Keratinocyte (primary cell): Measurements from ENCODE around the gene TRPM1. TPM values are rescaled to one million over a fixed set of nuclear protein-coding genes. Genes with fewer than 3 reads are reported as not detected.

Experiments used
- DNase-seq: peaks from one replicate; pipeline ENCODE4 v3.0.0-alpha.2; 2011; ENCODE audit warnings: low read depth, missing footprints, low spot score
- FAIRE-seq: peaks from 2 replicates; lab custom pipeline; 2011; peaks lifted over from hg19 to GRCh38; lab: Jason Lieb, UNC
- H2AFZ ChIP-seq: 2 replicates; pipeline ENCODE4 v1.6.0; 2012; ENCODE audit warnings: low read length, control low read depth, inconsistent platforms; ENCODE audit not compliant: control insufficient read depth
- H3K27ac ChIP-seq: 2 replicates; pipeline ENCODE4 v1.5.1; 2011; ENCODE audit warnings: low read length; ENCODE audit not compliant: control insufficient read depth, insufficient read depth
- H3K27me3 ChIP-seq: 3 replicates; pipeline ENCODE4 v1.6.0; 2011; ENCODE audit warnings: low read length; ENCODE audit not compliant: control insufficient read depth, insufficient read depth; ENCODE audit errors: extremely low read depth
- H3K36me3 ChIP-seq, 2 experiments: 2 replicates in 1 of 2; 3 replicates in 1 of 2; pipeline ENCODE4 v1.5.1; 2011; ENCODE audit warnings: low read length in 2 of 2, mild to moderate bottlenecking in 1 of 2; ENCODE audit not compliant: control insufficient read depth in 2 of 2, insufficient read depth in 2 of 2; ENCODE audit errors: extremely low read depth in 1 of 2
- H3K4me1 ChIP-seq: 3 replicates; pipeline ENCODE4 v1.5.1; 2011; ENCODE audit warnings: low read length; ENCODE audit not compliant: control insufficient read depth, insufficient read depth; ENCODE audit errors: extremely low read depth
- H3K4me2 ChIP-seq: 3 replicates; pipeline ENCODE4 v1.6.0; 2011; ENCODE audit warnings: low read depth, low read length; ENCODE audit not compliant: control insufficient read depth, insufficient read depth; ENCODE audit errors: extremely low read depth
- H3K4me3 ChIP-seq, 3 experiments: fragments of 200-600 bp in 1 of 3; sonication (generic) in 1 of 3; 2 replicates in 2 of 3; 3 replicates in 1 of 3; pipeline ENCODE4 v1.5.1; 2011 to 2016; ENCODE audit warnings: low read length in 3 of 3, mild to moderate bottlenecking in 3 of 3, control low read depth in 2 of 3, inconsistent platforms in 1 of 3, low read depth in 1 of 3, mixed read lengths in 1 of 3, mixed run types in 1 of 3, moderate library complexity in 1 of 3; ENCODE audit not compliant: control insufficient read depth in 2 of 3, insufficient read depth in 2 of 3; ENCODE audit errors: extremely low read depth in 1 of 3
- H3K79me2 ChIP-seq: 2 replicates; pipeline ENCODE4 v1.6.0; 2012; ENCODE audit warnings: low read length; ENCODE audit not compliant: control insufficient read depth, insufficient read depth
- H3K9ac ChIP-seq: 3 replicates; pipeline ENCODE4 v1.6.0; 2011; ENCODE audit warnings: low read length; ENCODE audit not compliant: control insufficient read depth, insufficient read depth; ENCODE audit errors: extremely low read depth
- H3K9me1 ChIP-seq: 3 replicates; pipeline ENCODE4 v1.6.0; 2011; ENCODE audit warnings: low read length; ENCODE audit not compliant: control insufficient read depth, insufficient read depth; ENCODE audit errors: extremely low read depth
- H3K9me3 ChIP-seq: 2 replicates; pipeline ENCODE4 v1.5.1; 2012; ENCODE audit warnings: low read depth, low read length; ENCODE audit not compliant: control insufficient read depth
- H4K20me1 ChIP-seq: 3 replicates; pipeline ENCODE4 v1.6.0; 2011; ENCODE audit warnings: low read length; ENCODE audit not compliant: control insufficient read depth, insufficient read depth; ENCODE audit errors: extremely low read depth
- EZH2 ChIP-seq: IDR thresholded peaks from one replicate; pipeline ENCODE4 v1.6.1; 2012; ENCODE audit warnings: inconsistent platforms, mild to moderate bottlenecking, low read length, moderate library complexity
- dilution Hi-C: fragments of 300-500 bp; cut with MboI; formaldehyde crosslinking; loops from one replicate; pipeline ENCODE4 v1.7.0; 2020; ENCODE audit warnings: low sequenced_read_pairs; ENCODE audit not compliant: extremely low pct_ligation_motif_present
- polyA plus RNA-seq, 5 experiments: library from polyadenylated mRNA; depleted of rRNA in 3 of 5; stranded (reverse) in 3 of 5; stranded (forward) in 1 of 5; unstranded in 1 of 5; fragments of >200 nt; gene quantifications; 1 replicate in 1 of 5; 2 replicates in 3 of 5; 3 replicates in 1 of 5; pipeline versions ENCODE4 v1.2.1 to v1.2.3, GENCODE V29; 2011 to 2012; ENCODE audit warnings: missing spikeins in 2 of 5, low read depth in 1 of 5, low replicate concordance in 1 of 5
- TF ChIP-seq, protein P1 (sequence below), 3 experiments: IDR thresholded peaks in 1 of 3; conservative IDR thresholded peaks in 1 of 3; optimal IDR thresholded peaks in 1 of 3; 2 replicates in 2 of 3; 3 replicates in 1 of 3; pipeline versions ENCODE3 to v1.5.1; 2011; ENCODE audit warnings: low read length in 3 of 3, mild to moderate bottlenecking in 3 of 3, moderate library complexity in 2 of 3, control low read depth in 1 of 3, inconsistent platforms in 1 of 3; ENCODE audit not compliant: insufficient read depth in 2 of 3; ENCODE audit errors: extremely low read depth in 1 of 3

TRPM1 gene
- polyA plus RNA-seq, 1 donor (not counting 4 experiments of a cell fraction or from before 2014, with no cell fraction given) = 0.17 TPM

- Histone ChIP-seq H3K9me3 (no peaks in the 10 kb centered on the region), H3K9ac (peak within 1 kb of the TSS; percentile 95), H3K4me3 (peak within 1 kb of the TSS; percentile 82 to 99 (median 96)), H3K36me3 (peaks cover 0 to 7% of the 10 kb centered on the region in 2 experiments), H3K79me2 (peaks cover 27% of the 10 kb centered on the region), H3K4me1 (peaks cover 11% of the 10 kb centered on the region), H3K9me1 (no peaks in the 10 kb centered on the region), H3K27me3 (no peaks in the 10 kb centered on the region), H3K4me2 (peak within 1 kb of the TSS; percentile 92), H3K27ac (peak within 1 kb of the TSS; percentile 91), H4K20me1 (no peaks in the 10 kb centered on the region), H2AFZ (peak within 1 kb of the TSS; percentile 86)
- TF ChIP-seq EZH2 = no peak
- dilution Hi-C loops = no loop called here
- DNase-seq = no peak
- no peak for FAIRE-seq
These were observed 110.0 kb downstream of the TRPM1 start, which contains the start of gene MTMR10 for GRCh38 chr15:30991255-30992235. Gene MTMR10 (minus strand): TSS chr15:30991628. CDS start chr15:30991506, 122 bp downstream.

DNA sequence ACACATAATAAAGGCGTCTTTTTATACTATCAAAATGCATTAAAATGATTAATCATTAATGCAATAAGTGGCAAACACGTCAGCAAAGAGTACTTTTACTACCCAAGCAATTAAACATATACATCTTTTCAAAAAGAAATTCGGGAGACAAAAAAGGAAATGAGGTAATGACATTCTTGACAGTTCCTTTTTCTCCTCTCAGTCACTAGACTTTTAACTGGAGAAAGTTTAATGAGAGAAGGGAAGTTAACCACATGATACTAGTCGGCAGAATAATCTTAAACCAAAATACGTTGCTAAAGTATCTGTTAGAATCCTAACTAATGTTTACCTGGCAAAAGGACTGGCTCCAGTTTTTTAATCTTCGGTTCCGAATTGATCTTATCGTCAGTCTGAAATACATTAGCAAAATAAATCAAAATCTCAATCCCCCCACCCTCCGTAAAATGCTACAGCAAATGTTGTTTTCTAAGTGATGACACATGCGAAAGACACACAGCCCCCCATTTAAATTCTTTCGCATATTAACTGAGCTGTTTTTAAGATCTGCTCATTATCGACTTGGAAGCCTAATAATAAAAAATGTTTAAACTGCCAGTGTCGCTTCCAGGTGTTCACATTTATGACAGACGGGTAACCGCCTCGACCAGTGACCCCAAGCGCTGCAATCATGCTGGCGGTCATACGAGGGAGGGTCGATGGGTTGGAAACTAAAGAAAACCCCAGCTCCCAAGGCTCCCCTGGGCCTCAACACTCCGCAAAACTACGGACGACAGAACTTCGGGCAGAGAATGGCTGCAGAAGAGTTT is 110.9 kb downstream of the TRPM1 start:
- FAIRE-seq = peak; percentile 53

More for the DNA sequence above, 110.9 kb downstream of the TRPM1 start:
- H3K27ac ChIP-seq = peak overlapping the region; percentile 91
- no peaks in the 10 kb centered on the region for H4K20me1 ChIP-seq
- H3K4me2 ChIP-seq = peak overlapping the region; percentile 89
- no peaks in the 10 kb centered on the region for H3K27me3 ChIP-seq
- peak overlapping the region; percentile 95 for H3K9ac ChIP-seq
- no peaks in the 10 kb centered on the region for H3K9me3 ChIP-seq
- dilution Hi-C loops = no loop called here
- H3K79me2 ChIP-seq = peaks cover 29% of the 10 kb centered on the region
- H3K9me1 ChIP-seq = no peaks in the 10 kb centered on the region
- peaks cover 11% of the 10 kb centered on the region for H3K4me1 ChIP-seq
- H3K4me3 ChIP-seq = peak overlapping the region; percentile 82 to 99 (median 96)
- H3K36me3 ChIP-seq = peaks cover 4 to 12% of the 10 kb centered on the region in 2 experiments
- H2AFZ ChIP-seq = peak overlapping the region; percentile 86
- no peak for TF ChIP-seq EZH2
- TF ChIP-seq, protein P1, sequence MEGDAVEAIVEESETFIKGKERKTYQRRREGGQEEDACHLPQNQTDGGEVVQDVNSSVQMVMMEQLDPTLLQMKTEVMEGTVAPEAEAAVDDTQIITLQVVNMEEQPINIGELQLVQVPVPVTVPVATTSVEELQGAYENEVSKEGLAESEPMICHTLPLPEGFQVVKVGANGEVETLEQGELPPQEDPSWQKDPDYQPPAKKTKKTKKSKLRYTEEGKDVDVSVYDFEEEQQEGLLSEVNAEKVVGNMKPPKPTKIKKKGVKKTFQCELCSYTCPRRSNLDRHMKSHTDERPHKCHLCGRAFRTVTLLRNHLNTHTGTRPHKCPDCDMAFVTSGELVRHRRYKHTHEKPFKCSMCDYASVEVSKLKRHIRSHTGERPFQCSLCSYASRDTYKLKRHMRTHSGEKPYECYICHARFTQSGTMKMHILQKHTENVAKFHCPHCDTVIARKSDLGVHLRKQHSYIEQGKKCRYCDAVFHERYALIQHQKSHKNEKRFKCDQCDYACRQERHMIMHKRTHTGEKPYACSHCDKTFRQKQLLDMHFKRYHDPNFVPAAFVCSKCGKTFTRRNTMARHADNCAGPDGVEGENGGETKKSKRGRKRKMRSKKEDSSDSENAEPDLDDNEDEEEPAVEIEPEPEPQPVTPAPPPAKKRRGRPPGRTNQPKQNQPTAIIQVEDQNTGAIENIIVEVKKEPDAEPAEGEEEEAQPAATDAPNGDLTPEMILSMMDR (optimal IDR thresholded peaks at IDR 0.05 in 1 of 3, IDR thresholded peaks at IDR 0.05 in 1 of 3, conservative IDR thresholded peaks at IDR 0.05 in 1 of 3; ENCODE audit: extremely low read depth in 1 of 3, insufficient read depth in 2 of 3, low read length in 3 of 3) = no peak
- no peak for DNase-seq
